SK-N-SH (cell line): Measurements from ENCODE around the gene ALG13. TPM values are rescaled to one million over a fixed set of nuclear protein-coding genes. Genes with fewer than 3 reads are reported as not detected.

Experiments used
- CTCF ChIA-PET: fragments of 300-600, 350-600 bp; formaldehyde crosslinking; extraction: SDS; loops from one replicate; lab custom pipeline; 2021; lab: Yijun Ruan, JAX
- POLR2A ChIA-PET: fragments of 350-600 bp; sonication (Branson Sonifier 250); formaldehyde crosslinking; extraction: SDS; loops from one replicate; lab custom pipeline; 2020; ENCODE audit warnings: antibody characterized with exemption, inconsistent platforms; lab: Yijun Ruan, JAX
- DNase-seq: peaks from one replicate; pipeline ENCODE4 v3.0.0; 2012
- H2AFZ ChIP-seq: fragments of 200-600 bp; sonication (generic); 2 replicates; pipeline ENCODE4 v1.8.1; 2016; ENCODE audit warnings: antibody characterized with exemption, mild to moderate bottlenecking, low read depth
- H3F3A ChIP-seq: fragments of 200-600 bp; sonication (generic); replicated peaks from 2 replicates; pipeline ENCODE3; 2016; ENCODE audit warnings: antibody characterized with exemption, mild to moderate bottlenecking; ENCODE audit not compliant: insufficient read depth
- H3K27ac ChIP-seq, 2 experiments: fragments of 200-500 bp in 1 of 2; fragments of 200-600 bp in 1 of 2; sonication (Bioruptor generic) in 1 of 2; sonication (generic), shearing (Covaris generic) in 1 of 2; 2 replicates each; pipeline versions ENCODE4 v1.5.1 to v1.6.1; 2014 to 2016; ENCODE audit warnings: low read depth in 2 of 2, inconsistent platforms in 1 of 2, low read length in 1 of 2, mild to moderate bottlenecking in 1 of 2, mixed read lengths in 1 of 2
- H3K27me3 ChIP-seq: fragments of 200-600 bp; sonication (generic), shearing (Covaris generic); 2 replicates; pipeline ENCODE4 v1.6.1; 2016; ENCODE audit warnings: mixed run types; ENCODE audit not compliant: insufficient read depth
- H3K36me3 ChIP-seq, 2 experiments: fragments of 200-500 bp in 1 of 2; fragments of 200-600 bp in 1 of 2; sonication (Bioruptor generic) in 1 of 2; sonication (generic) in 1 of 2; replicated peaks in 1 of 2; 2 replicates each; pipeline versions ENCODE3 to v1.5.1; 2014 to 2016; ENCODE audit warnings: low read length in 1 of 2, mild to moderate bottlenecking in 1 of 2; ENCODE audit not compliant: insufficient read depth in 2 of 2, control insufficient read depth in 1 of 2
- H3K4me1 ChIP-seq, 2 experiments: fragments of 200-500 bp in 1 of 2; fragments of 200-600 bp in 1 of 2; sonication (Bioruptor generic) in 1 of 2; sonication (generic), shearing (Covaris generic) in 1 of 2; 2 replicates each; pipeline versions ENCODE4 v1.5.1 to v1.6.1; 2014 to 2016; ENCODE audit warnings: low read depth in 1 of 2, low read length in 1 of 2, mixed run types in 1 of 2; ENCODE audit not compliant: insufficient read depth in 2 of 2, control insufficient read depth in 1 of 2
- H3K4me2 ChIP-seq: fragments of 200-600 bp; sonication (generic), shearing (Covaris generic); 2 replicates; pipeline ENCODE4 v1.6.1; 2017; ENCODE audit warnings: mixed run types
- H3K4me3 ChIP-seq, 2 experiments: fragments of 200-500 bp in 1 of 2; fragments of 200-600 bp in 1 of 2; sonication (Bioruptor generic) in 1 of 2; sonication (generic), shearing (Covaris generic) in 1 of 2; 2 replicates each; pipeline versions ENCODE4 v1.5.1 to v1.8.1; 2014 to 2016; ENCODE audit warnings: low read depth in 2 of 2, inconsistent platforms in 1 of 2, low read length in 1 of 2, mild to moderate bottlenecking in 1 of 2, mixed read lengths in 1 of 2, moderate library complexity in 1 of 2
- H3K79me2 ChIP-seq: fragments of 200-600 bp; sonication (generic); 2 replicates; pipeline ENCODE4 v1.8.1; 2017; ENCODE audit warnings: mild to moderate bottlenecking; ENCODE audit not compliant: insufficient read depth
- H3K9ac ChIP-seq: fragments of 200-600 bp; sonication (generic); 2 replicates; pipeline ENCODE4 v1.6.1; 2017; ENCODE audit warnings: mixed run types
- H3K9me2 ChIP-seq: fragments of 200-600 bp; sonication (generic); 2 replicates; pipeline ENCODE4 v1.6.1; 2017; ENCODE audit warnings: mixed run types
- H3K9me3 ChIP-seq: fragments of 200-600 bp; sonication (generic); 2 replicates; pipeline ENCODE4 v1.6.1; 2017; ENCODE audit warnings: mixed run types, mild to moderate bottlenecking, moderate library complexity
- H4K20me1 ChIP-seq: fragments of 200-600 bp; sonication (generic); 2 replicates; pipeline ENCODE4 v1.6.1; 2017; ENCODE audit warnings: mild to moderate bottlenecking, mixed run types; ENCODE audit not compliant: insufficient read depth
- CHD2 ChIP-seq: fragments of 150-350 bp; IDR thresholded peaks from 2 replicates; pipeline ENCODE4 v1.6.1; 2018; ENCODE audit warnings: low read length; ENCODE audit not compliant: partially characterized antibody
- ELF1 ChIP-seq: IDR thresholded peaks from 2 replicates; pipeline ENCODE4 v1.4.0; 2012
- EP300 ChIP-seq, 2 experiments: IDR thresholded peaks; 2 replicates each; pipeline versions ENCODE4 v1.4.0 to v1.6.1; 2012; ENCODE audit warnings: borderline replicate concordance in 1 of 2, low read depth in 1 of 2, low read length in 1 of 2
- FOSL2 ChIP-seq: IDR thresholded peaks from 2 replicates; pipeline ENCODE4 v1.4.0; 2012; ENCODE audit warnings: low read depth, mild to moderate bottlenecking, moderate library complexity, borderline replicate concordance
- FOXJ3 ChIP-seq: sonication (generic); formaldehyde crosslinking; IDR thresholded peaks from 2 replicates; pipeline ENCODE4 v1.5.1; 2020; ENCODE audit warnings: mild to moderate bottlenecking, missing genetic modification reagents
- FOXM1 ChIP-seq: IDR thresholded peaks from 2 replicates; pipeline ENCODE4 v1.4.0; 2012; ENCODE audit warnings: low read depth, mild to moderate bottlenecking
- GABPA ChIP-seq: IDR thresholded peaks from 2 replicates; pipeline ENCODE4 v1.4.0; 2012; ENCODE audit warnings: low read depth, mild to moderate bottlenecking
- GATA2 ChIP-seq: sonication (generic); formaldehyde crosslinking; IDR thresholded peaks from 2 replicates; pipeline ENCODE4 v1.5.0; 2020; ENCODE audit warnings: mild to moderate bottlenecking, missing genetic modification reagents
- JUND ChIP-seq: IDR thresholded peaks from 2 replicates; pipeline ENCODE4 v1.4.0; 2012
- MEF2A ChIP-seq: IDR thresholded peaks from 2 replicates; pipeline ENCODE4 v1.4.0; 2012; ENCODE audit warnings: low read depth, borderline replicate concordance
- NRF1 ChIP-seq: IDR thresholded peaks from 2 replicates; pipeline ENCODE4 v1.6.1; 2012; ENCODE audit warnings: low read depth, mild to moderate bottlenecking, low read length
- RAD21 ChIP-seq: IDR thresholded peaks from 2 replicates; pipeline ENCODE4 v1.6.1; 2012; ENCODE audit warnings: mild to moderate bottlenecking, low read length
- REST ChIP-seq: IDR thresholded peaks from 2 replicates; pipeline ENCODE4 v1.6.1; 2012; ENCODE audit warnings: mild to moderate bottlenecking, low read depth, low read length, moderate library complexity
- RXRA ChIP-seq: IDR thresholded peaks from 2 replicates; pipeline ENCODE4 v1.4.0; 2012; ENCODE audit warnings: low read depth, mild to moderate bottlenecking, borderline replicate concordance
- SIN3A ChIP-seq: IDR thresholded peaks from 2 replicates; pipeline ENCODE4 v1.6.1; 2012; ENCODE audit warnings: low read depth, mild to moderate bottlenecking, low read length, moderate library complexity, borderline replicate concordance
- TCF12 ChIP-seq: IDR thresholded peaks from 2 replicates; pipeline ENCODE4 v1.4.0; 2012
- YY1 ChIP-seq: IDR thresholded peaks from 2 replicates; pipeline ENCODE4 v1.4.0; 2012; ENCODE audit warnings: low read depth, mild to moderate bottlenecking
- ZBTB33 ChIP-seq: IDR thresholded peaks from 2 replicates; pipeline ENCODE4 v1.4.0; 2012; ENCODE audit warnings: low read depth, borderline replicate concordance
- WGBS: methylation state at CpG from one replicate; pipeline ENCODE4 v1.1.6; 2017; ENCODE audit warnings: low lambda C conversion rate; 5-methylcytosine and 5-hydroxymethylcytosine counted together
- polyA plus RNA-seq, 3 experiments: library from polyadenylated mRNA; depleted of rRNA; stranded (reverse); fragments of >200 nt; gene quantifications; 2 replicates each; pipeline ENCODE4 v1.2.3, GENCODE V29; 2012
- TF ChIP-seq, protein P1 (sequence below): fragments of 150-350 bp; IDR thresholded peaks from 2 replicates; pipeline ENCODE4 v1.6.1; 2016; ENCODE audit warnings: mild to moderate bottlenecking, low read depth, low read length
- TF ChIP-seq, protein P2 (sequence below): IDR thresholded peaks from 2 replicates; pipeline ENCODE4 v1.4.0; 2012; ENCODE audit warnings: low read depth

Gene ALG13
- polyA plus RNA-seq, 1 of the 3 experiments (the other 2 are of a cell fraction), result 76.7 TPM

- Histone ChIP-seq H3K4me2 (no peak overlapping the region), H3K9me3 (no peaks in the 10 kb centered on the region), H3K9me2 (no peaks in the 10 kb centered on the region), H3K4me1 (no peaks in the 10 kb centered on the region), H3K27ac (no peak overlapping the region), H3K36me3 (peaks cover 73 to 76% of the 10 kb centered on the region in 2 experiments), H3K4me3 (no peak overlapping the region), H4K20me1 (no peaks in the 10 kb centered on the region), H3K9ac (no peak overlapping the region), H3K79me2 (no peaks in the 10 kb centered on the region), H2AFZ (no peak overlapping the region), H3K27me3 (no peaks in the 10 kb centered on the region), H3F3A (no peaks in the 10 kb centered on the region)
- CTCF ChIA-PET, result no interaction called here
- POLR2A ChIA-PET, result no interaction called here
- 96% methylated on average over 2 of the region's 2 CpGs for WGBS
- TF ChIP-seq ELF1 (no peak), FOSL2 (no peak), TCF12 (no peak), RXRA (no peak), MEF2A (no peak), RAD21 (no peak), FOXJ3 (no peak), REST (no peak), SIN3A (no peak), EP300 (IDR thresholded peaks at IDR 0.05; ENCODE audit: borderline replicate concordance in 1 of 2, low read depth in 1 of 2, low read length in 1 of 2) (no peak), JUND (no peak)
- TF ChIP-seq, protein P1, sequence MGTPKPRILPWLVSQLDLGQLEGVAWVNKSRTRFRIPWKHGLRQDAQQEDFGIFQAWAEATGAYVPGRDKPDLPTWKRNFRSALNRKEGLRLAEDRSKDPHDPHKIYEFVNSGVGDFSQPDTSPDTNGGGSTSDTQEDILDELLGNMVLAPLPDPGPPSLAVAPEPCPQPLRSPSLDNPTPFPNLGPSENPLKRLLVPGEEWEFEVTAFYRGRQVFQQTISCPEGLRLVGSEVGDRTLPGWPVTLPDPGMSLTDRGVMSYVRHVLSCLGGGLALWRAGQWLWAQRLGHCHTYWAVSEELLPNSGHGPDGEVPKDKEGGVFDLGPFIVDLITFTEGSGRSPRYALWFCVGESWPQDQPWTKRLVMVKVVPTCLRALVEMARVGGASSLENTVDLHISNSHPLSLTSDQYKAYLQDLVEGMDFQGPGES, result no peak
- no peak for DNase-seq
Observed at GRCh38 chrX:111742018-111742417, 61.0 kb downstream of the ALG13 start.

GRCh38 chrX:111743316-111743715 is 62.3 kb downstream of the ALG13 start:
- Histone ChIP-seq H3K4me3 (no peak overlapping the region), H3K27me3 (no peaks in the 10 kb centered on the region), H3K4me2 (no peak overlapping the region), H3K9me3 (no peaks in the 10 kb centered on the region), H3K9ac (no peak overlapping the region), H3K4me1 (no peaks in the 10 kb centered on the region), H3K79me2 (no peaks in the 10 kb centered on the region), H2AFZ (no peak overlapping the region), H3F3A (no peaks in the 10 kb centered on the region), H3K9me2 (no peaks in the 10 kb centered on the region), H3K36me3 (peaks cover 61 to 63% of the 10 kb centered on the region in 2 experiments), H3K27ac (no peak overlapping the region), H4K20me1 (no peaks in the 10 kb centered on the region)
- DNase-seq, result no peak
- POLR2A ChIA-PET, result no interaction called here
- CTCF ChIA-PET, result interaction anchor here (0.8 kb wide), 1 partner anchor 15 kb away, joined by 3 read pairs; no protein-coding TSS in a partner anchor
- 95% methylated on average over 2 of the region's 2 CpGs for WGBS
- TF ChIP-seq YY1, result no peak
- TF ChIP-seq, protein P1, result no peak
- no peak for TF ChIP-seq GABPA
- TF ChIP-seq ZBTB33, result no peak
- TF ChIP-seq FOXM1, result no peak
- no peak for TF ChIP-seq MEF2A
- no peak for TF ChIP-seq NRF1
- no peak for TF ChIP-seq TCF12
- TF ChIP-seq CHD2, result no peak
- TF ChIP-seq, protein P2, sequence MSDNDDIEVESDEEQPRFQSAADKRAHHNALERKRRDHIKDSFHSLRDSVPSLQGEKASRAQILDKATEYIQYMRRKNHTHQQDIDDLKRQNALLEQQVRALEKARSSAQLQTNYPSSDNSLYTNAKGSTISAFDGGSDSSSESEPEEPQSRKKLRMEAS, result no peak
- no peak for TF ChIP-seq GATA2 (CRISPR knock-in tag)
- no peak for TF ChIP-seq EP300 (IDR thresholded peaks at IDR 0.05; ENCODE audit: borderline replicate concordance in 1 of 2, low read depth in 1 of 2, low read length in 1 of 2)
- no peak for TF ChIP-seq SIN3A
